Measurements from ENCODE around the gene BAD.

Gene BAD

DNA sequence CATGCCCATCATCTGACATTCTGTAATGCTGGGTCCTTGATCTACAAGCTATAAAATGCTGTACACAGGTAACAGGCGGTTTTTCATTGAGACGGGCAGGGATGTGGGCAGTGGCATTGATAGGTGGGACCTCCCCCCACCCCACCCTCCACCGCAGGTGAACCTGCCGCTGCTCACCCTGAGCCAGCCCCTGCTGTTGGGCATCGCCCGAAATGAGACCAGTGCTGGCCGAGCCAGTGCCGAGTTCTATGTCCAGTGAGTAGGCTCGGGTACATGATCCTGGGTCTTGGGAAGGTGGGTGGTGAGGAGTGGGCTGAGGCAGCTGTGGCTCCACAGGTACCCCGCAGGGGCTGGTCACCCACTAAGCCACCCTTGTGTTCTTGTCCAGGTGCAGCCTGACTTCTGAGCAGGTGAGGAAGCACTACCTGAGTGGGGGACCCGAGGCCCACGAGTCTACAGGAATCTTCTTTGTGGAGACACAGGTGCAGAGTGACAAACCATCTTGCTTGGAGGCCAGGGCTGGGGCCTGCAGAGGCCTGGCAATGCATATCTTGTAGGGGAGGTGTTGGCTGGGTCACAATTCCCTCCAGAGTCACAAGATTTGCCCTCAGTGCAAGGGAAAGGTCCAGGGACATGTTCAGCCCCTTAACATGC is 55.2 kb downstream of the BAD start:
- no peak for DNase-seq (ENCODE audit: low spot score)

DNA sequence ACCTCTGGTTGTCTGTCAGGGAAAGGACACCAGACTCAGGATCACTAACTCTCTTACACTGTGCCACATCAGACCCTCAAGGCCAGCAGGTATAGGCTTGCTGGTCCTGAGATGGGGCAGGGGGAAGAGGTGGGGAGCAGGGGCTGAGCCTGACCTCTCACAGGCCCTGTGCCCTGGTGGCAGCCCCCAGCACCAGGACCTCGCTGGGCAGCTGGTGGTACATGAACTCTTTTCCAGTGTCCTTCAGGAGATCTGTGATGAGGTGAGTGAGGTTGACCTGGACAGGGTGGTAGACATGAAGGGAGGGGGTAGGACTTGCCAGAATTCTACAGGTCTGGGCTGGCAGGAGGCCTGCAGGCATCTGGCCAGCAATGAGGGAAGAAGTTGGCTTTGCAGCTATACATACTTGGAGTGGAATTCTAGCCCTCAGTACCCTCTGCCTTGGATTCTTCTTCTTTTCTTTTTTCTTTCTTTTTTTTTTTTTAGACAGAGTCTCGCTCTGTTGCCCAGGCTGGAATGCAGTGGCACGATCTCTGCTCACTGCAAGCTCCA is 57.0 kb downstream of the BAD start:
- no peak for DNase-seq (ENCODE audit: low spot score)

DNA sequence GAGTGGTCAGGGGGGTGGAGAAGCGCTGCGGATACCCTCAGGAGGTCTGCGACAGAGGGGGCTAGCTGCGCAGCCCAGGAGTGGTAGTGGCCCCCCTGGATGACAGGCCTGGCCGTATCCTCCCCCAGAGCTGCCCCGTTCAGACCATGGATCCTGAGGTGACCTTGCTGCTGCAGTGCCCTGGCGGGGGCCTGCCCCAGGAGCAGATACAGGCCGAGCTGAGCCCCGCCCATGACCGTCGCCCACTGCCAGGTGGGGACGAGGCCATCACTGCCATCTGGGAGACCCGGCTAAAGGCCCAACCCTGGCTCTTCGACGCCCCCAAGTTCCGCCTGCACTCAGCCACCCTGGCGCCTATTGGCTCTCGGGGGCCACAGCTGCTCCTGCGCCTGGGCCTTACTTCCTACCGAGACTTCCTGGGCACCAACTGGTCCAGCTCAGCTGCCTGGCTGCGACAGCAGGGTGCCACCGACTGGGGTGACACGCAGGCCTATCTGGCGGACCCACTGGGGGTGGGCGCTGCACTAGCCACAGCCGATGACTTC is 57.9 kb downstream of the BAD start:
- peak; percentile 62 for DNase-seq (ENCODE audit: low spot score)

DNA sequence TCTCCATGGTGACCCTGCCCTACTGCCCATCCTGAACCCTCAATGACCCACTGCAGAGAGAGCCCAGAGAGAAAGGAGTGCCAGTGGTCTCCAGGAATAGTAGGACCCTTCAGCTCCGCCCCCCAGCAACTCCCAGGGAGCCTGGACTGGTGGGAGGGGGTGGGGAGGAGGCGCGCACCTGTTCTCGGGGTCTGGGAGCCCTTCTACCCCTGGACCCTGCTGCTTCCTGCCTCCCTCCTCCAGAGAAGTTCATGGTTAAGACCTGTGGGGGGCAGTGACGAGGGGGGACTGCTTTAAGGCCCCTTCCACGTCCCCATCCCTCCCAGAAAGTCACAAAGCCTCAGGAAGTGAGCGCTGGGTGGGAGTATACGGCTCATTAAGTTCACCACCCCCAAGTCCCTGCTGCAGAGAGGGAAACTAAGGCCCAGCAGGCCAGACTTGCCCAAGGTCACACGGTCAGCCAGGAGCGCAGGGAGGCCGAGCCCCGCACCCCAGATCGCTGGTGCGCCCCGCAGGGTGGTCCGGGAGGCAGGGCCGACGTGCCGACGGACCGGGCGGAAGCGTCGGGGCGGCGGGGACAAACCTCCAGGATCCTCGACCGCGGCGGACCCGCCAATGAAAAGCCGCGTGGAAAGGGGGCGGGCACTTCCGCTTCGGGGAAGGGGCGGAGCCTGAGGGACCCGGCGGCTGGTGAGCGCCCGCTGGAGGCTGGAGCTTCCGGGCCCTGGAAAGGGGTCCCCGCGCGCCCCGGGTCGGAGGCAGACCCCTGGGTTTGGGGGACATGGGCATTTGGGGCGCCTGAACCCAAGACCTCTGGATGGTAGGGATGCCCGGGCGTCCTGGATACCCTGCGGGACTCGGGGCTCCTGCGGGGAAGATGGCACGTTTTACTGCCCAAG is 58.6 kb downstream of the BAD start, which contains the start of the genes NUDT22 and TRPT1:
Gene NUDT22 (plus strand): TSS at position 667 of the 899 bp plus-strand sequence. CDS start 379 bp downstream, outside the sequence.
Gene TRPT1 (minus strand): TSS at position 579 of the 899 bp plus-strand sequence. CDS start 326 bp downstream, at position 253.
- DNase-seq (ENCODE audit: low spot score): peak; percentile 89

DNA sequence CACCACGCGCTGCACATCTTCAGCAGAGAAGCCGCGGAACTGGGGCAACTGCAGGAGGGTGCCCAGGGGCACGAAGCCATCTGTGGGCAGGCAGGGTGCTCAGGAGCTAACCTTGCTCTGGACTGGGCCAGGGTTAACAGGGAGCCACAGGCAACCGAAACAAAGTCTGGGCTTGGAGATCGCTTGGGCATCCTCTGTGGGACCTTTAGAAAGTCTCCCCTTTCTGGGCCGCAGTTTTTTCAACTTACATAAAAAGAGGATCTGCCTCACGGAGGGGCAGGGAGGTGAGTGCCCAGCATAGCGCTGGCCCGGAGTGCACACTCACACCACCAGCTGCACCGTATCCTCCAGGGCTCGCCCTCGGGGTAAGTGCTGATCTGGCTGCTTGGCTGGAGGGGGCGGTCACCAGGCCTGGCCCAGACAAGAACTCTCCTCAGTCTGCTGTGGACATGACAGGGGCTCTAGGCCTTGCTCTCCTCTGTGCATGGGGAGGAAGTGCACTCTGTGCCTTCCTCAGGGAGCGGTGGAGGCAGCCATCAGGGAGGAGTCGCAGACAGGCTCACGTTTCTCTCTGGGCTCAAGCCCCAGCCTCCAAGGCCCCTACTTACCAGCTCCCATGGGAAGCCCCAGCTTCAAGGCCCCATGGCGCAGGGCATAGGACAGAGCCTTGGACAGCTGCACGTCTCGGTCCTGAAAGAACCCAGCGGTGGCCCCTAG is 59.4 kb downstream of the BAD start:
- DNase-seq (ENCODE audit: low spot score): no peak

DNA sequence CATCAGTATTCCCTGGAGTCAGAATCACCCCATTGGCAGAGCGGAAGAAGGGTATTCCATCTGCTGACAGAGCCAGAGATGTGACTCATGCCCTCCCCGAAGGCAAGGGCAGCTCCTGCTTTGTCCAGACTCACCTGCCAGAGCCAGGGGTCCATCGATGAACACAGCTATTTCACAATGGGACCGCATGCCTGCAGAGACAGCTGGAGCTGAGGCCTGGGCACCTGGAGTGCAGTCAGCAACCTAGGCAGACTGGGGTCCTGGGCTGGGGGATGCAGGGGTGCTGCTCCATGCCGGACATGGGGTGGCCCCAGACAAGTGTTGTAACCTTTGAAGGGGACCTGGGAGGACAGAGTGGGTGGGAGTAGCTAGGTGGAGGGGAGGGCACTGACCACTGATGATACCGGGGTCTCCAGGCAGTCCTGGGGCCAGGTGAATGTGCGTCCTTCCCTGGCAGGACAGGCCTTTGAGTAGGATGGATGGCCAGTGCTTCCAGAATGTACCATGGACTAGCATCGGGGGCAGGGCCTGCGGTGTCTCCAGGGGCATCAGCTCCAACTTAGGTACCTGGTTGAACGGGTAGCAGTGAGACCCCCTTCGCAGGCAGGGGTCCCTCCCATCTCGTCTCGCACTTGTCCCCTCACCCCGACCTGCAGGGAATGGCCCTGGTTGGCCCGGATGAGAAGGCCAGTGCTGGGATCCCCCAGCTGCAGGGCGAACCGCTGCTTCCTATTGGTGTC is 60.1 kb downstream of the BAD start:
- no peak for DNase-seq (ENCODE audit: low spot score)

DNA sequence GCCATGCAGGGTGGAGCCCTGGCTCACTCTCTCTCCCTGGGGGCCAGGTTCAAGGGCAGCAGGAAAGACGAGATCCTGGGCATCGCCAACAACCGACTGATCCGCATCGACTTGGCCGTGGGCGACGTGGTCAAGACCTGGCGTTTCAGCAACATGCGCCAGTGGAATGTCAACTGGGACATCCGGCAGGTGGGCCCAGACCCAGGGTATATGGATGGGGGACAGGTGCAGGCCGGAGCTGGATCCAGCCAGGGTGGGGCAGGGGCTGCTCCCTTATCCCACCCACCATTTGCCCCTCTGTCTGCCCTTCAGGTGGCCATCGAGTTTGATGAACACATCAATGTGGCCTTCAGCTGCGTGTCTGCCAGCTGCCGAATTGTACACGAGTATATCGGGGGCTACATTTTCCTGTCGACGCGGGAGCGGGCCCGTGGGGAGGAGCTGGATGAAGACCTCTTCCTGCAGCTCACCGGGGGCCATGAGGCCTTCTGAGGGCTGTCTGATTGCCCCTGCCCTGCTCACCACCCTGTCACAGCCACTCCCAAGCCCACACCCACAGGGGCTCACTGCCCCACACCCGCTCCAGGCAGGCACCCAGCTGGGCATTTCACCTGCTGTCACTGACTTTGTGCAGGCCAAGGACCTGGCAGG is 61.3 kb downstream of the BAD start:
- no peak for DNase-seq (ENCODE audit: low spot score)

DNA sequence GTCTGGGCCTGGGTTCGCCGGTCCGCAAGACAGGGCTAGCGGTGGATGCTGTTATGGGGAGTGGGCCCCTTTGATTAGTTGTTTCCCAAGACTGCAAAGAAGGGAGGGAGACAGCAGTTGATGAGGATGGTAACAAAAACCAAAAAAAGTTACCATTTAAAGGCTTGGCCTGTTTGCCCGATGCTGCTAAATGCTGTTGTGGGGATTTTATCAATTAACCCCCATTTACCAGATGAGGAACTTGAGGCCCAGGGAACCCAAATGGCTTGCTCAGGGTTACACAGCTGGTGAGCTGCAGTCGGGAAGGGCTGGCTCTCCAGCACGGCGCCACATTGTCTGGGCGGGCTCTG is 61.8 kb downstream of the BAD start:
- DNase-seq (ENCODE audit: low spot score): no peak

DNA sequence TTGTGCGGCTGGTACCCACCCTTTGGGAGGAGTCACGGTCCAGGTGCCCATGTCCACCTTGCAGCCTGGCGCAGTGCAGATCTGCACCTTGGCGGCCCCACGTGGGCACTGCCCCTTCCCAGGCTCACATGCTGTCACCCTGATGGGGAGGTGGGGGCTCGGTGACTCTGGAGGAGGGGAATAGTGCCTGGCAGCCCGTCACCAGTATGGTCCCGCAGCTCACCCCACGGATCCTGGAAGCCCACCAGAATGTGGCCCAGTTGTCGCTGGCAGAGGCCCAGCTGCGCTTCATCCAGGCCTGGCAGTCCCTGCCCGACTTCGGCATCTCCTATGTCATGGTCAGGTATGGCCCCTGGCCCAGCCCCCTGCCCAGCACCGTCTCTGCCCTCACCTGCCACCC is 63.7 kb downstream of the BAD start:
- no peak for DNase-seq (ENCODE audit: low spot score)

DNA sequence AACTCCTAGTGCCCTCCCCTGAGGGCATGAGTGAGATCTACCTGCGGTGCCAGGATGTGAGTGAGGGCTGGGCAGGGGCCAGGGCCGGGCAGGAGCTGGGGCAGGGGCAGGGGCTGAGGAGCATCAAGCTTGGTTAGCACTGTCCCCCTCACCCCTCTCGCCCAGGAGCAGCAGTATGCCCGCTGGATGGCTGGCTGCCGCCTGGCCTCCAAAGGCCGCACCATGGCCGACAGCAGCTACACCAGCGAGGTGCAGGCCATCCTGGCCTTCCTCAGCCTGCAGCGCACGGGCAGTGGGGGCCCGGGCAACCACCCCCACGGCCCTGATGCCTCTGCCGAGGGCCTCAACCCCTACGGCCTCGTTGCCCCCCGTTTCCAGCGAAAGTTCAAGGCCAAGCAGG is 64.2 kb downstream of the BAD start:
- DNase-seq (ENCODE audit: low spot score): no peak

Data from CD4-positive, alpha-beta T cell treated with Interleukin-6 at 100 ng/mL for 8 hours (primary cell).